Gastrocnemius medialis (tissue), 4 donors: ENCODE data around the gene WRAP73.

Experiments used
- CTCF ChIP-seq, 5 experiments: fragments of 450-650 bp in 3 of 5; fragments of 200-600 bp in 2 of 5; sonication (generic) in 2 of 5; IDR thresholded peaks in 4 of 5; conservative IDR thresholded peaks in 1 of 5; 1 replicate in 4 of 5; 2 replicates in 1 of 5; pipeline ENCODE4 v1.5.1; 2016 to 2019; ENCODE audit warnings: antibody characterized with exemption in 5 of 5, mild to moderate bottlenecking in 3 of 5, moderate library complexity in 3 of 5
- POLR2A ChIP-seq, 2 donors: fragments of 450-650 bp; IDR thresholded peaks; one replicate each; pipeline ENCODE4 v1.6.1; 2017; ENCODE audit warnings: antibody characterized with exemption in 2 of 2, mild to moderate bottlenecking in 2 of 2, moderate library complexity in 2 of 2

GRCh38 chr1:3698660-3699408 is 48.9 kb upstream of the WRAP73 start:
- TF ChIP-seq CTCF (IDR thresholded peaks at IDR 0.05 in 4 of 5, conservative IDR thresholded peaks at IDR 0.05 in 1 of 5) (no peak), POLR2A (IDR thresholded peaks at IDR 0.05) (no peak)
